Uterus (tissue), 4 donors: ENCODE measurements around the gene PDLIM4. TPM values are rescaled to one million over a fixed set of nuclear protein-coding genes. Genes with fewer than 3 reads are reported as not detected.

ENCODE experiments used
- DNase-seq, 2 donors: peaks; one replicate each; pipeline ENCODE4 v3.0.0-alpha.2; 2019 to 2020
- H3K27ac ChIP-seq, 2 donors: fragments of 200-600 bp; sonication (generic); 1 replicate in 1 of 2; 2 replicates in 1 of 2; pipeline ENCODE4 v1.5.1; 2016 to 2018
- H3K27me3 ChIP-seq, 2 donors: fragments of 200-600 bp; sonication (generic); one replicate each; pipeline ENCODE4 v1.5.1; 2018 to 2019; ENCODE audit warnings: control low read depth in 1 of 2
- H3K36me3 ChIP-seq, 2 donors: fragments of 200-600 bp; sonication (generic); one replicate each; pipeline ENCODE4 v1.5.1; 2019; ENCODE audit warnings: control low read depth in 1 of 2
- H3K4me1 ChIP-seq, 2 donors: fragments of 200-600 bp; sonication (generic); one replicate each; pipeline ENCODE4 v1.5.1; 2018 to 2019; ENCODE audit warnings: control low read depth in 1 of 2
- H3K4me3 ChIP-seq, 2 donors: fragments of 200-600 bp; sonication (generic); 1 replicate in 1 of 2; 2 replicates in 1 of 2; pipeline ENCODE4 v1.5.1; 2018 to 2019; ENCODE audit warnings: mild to moderate bottlenecking in 1 of 2
- H3K9me3 ChIP-seq, 2 donors: fragments of 200-600 bp; sonication (generic); one replicate each; pipeline ENCODE4 v1.5.1; 2019; ENCODE audit warnings: control low read depth in 1 of 2
- CTCF ChIP-seq, 4 experiments: fragments of 200-600 bp in 2 of 4; fragments of 450-650 bp in 2 of 4; sonication (generic) in 2 of 4; IDR thresholded peaks; one replicate each; pipeline ENCODE4 v1.5.1; 2016 to 2019; ENCODE audit warnings: antibody characterized with exemption in 4 of 4, mild to moderate bottlenecking in 2 of 4, moderate library complexity in 1 of 4
- POLR2A ChIP-seq, 2 donors: fragments of 450-650 bp; IDR thresholded peaks; one replicate each; pipeline ENCODE4 v1.6.1; 2016; ENCODE audit warnings: antibody characterized with exemption in 2 of 2, mild to moderate bottlenecking in 1 of 2, moderate library complexity in 1 of 2
- intact Hi-C: fragments of 100-400 bp; cut with DNase I; formaldehyde crosslinking; loops from one replicate; pipeline ENCODE4 v1.15.1; 2023; ENCODE audit warnings: low total_unique reads
- total RNA-seq, 4 donors: library from RNA; depleted of rRNA in 3 of 4; stranded (reverse); fragments of >200 nt in 3 of 4; gene quantifications; one replicate each; pipeline versions ENCODE4 v1.1.0 to v1.2.4, GENCODE V29; 2014 to 2023
- donor health status: DM: yes; HTN: yes; CAD: no.

Gene PDLIM4
- total RNA-seq, 4 donors from 2014 or later = 14.1 to 148 (median 45.3) TPM

- no peaks in the 10 kb centered on the region for H3K36me3 ChIP-seq
- no peaks in the 10 kb centered on the region for H3K9me3 ChIP-seq
- TF ChIP-seq POLR2A (IDR thresholded peaks at IDR 0.05) (no peak), CTCF (IDR thresholded peaks at IDR 0.05) (no peak)
- no peak overlapping the region for H3K4me3 ChIP-seq
- DNase-seq = no peak
- intact Hi-C loops = no loop called here
- H3K4me1 ChIP-seq = peaks cover 13 to 38% of the 10 kb centered on the region in 2 donors
- peak overlapping the region; percentile 96 to 99 for H3K27ac ChIP-seq
- no peaks in the 10 kb centered on the region for H3K27me3 ChIP-seq
Observed at GRCh38 chr5:132269635-132270334, 12.3 kb downstream of the PDLIM4 start.

- no peak for DNase-seq
- H3K27ac ChIP-seq = peak overlapping the region; percentile 9 to 48
Observed at GRCh38 chr5:132270335-132270665, 12.8 kb downstream of the PDLIM4 start.

GRCh38 chr5:132270706-132271105 lies 13.2 kb downstream of the PDLIM4 start:
- Histone ChIP-seq H3K27ac (peak overlapping the region; percentile 9 to 48), H3K36me3 (no peaks in the 10 kb centered on the region), H3K4me3 (no peak overlapping the region), H3K27me3 (no peaks in the 10 kb centered on the region), H3K4me1 (peaks cover 5 to 29% of the 10 kb centered on the region in 2 donors), H3K9me3 (no peaks in the 10 kb centered on the region)
- no peak for TF ChIP-seq CTCF (IDR thresholded peaks at IDR 0.05)
- no peak for TF ChIP-seq POLR2A (IDR thresholded peaks at IDR 0.05)
- no peak for DNase-seq
- intact Hi-C loops = no loop called here

More at GRCh38 chr5:132270335-132270665, 12.8 kb downstream of the PDLIM4 start:
- intact Hi-C loops = no loop called here
- peaks cover 8 to 33% of the 10 kb centered on the region in 2 donors for H3K4me1 ChIP-seq
- no peaks in the 10 kb centered on the region for H3K27me3 ChIP-seq
- no peaks in the 10 kb centered on the region for H3K9me3 ChIP-seq
- TF ChIP-seq POLR2A (IDR thresholded peaks at IDR 0.05) = no peak
- no peak for TF ChIP-seq CTCF (IDR thresholded peaks at IDR 0.05)
- no peak overlapping the region for H3K4me3 ChIP-seq
- no peaks in the 10 kb centered on the region for H3K36me3 ChIP-seq

GRCh38 chr5:132271251-132272246 lies 14.1 kb downstream of the PDLIM4 start:
- no peaks in the 10 kb centered on the region for H3K36me3 ChIP-seq
- DNase-seq = no peak
- H3K4me1 ChIP-seq = peaks cover 0 to 23% of the 10 kb centered on the region in 2 donors
- H3K27me3 ChIP-seq = no peaks in the 10 kb centered on the region
- intact Hi-C loops = no loop called here
- no peaks in the 10 kb centered on the region for H3K9me3 ChIP-seq
- no peak overlapping the region for H3K4me3 ChIP-seq
- H3K27ac ChIP-seq = peak overlapping the region in 1 of 2 donors; percentile 9
- TF ChIP-seq CTCF (IDR thresholded peaks at IDR 0.05) (no peak), POLR2A (IDR thresholded peaks at IDR 0.05) (no peak)
